Activated CD8-positive, alpha-beta memory T cell treated with anti-CD3 and anti-CD28 coated beads, Interleukin-2, amount 50 U/mL, for 1 hour (primary cell): ENCODE data around the gene SCPEP1.

Source experiments
- DNase-seq: peaks from one replicate; pipeline ENCODE4 v3.0.0-alpha.2; 2020; ENCODE audit errors: extremely low read depth

Gene SCPEP1

DNA sequence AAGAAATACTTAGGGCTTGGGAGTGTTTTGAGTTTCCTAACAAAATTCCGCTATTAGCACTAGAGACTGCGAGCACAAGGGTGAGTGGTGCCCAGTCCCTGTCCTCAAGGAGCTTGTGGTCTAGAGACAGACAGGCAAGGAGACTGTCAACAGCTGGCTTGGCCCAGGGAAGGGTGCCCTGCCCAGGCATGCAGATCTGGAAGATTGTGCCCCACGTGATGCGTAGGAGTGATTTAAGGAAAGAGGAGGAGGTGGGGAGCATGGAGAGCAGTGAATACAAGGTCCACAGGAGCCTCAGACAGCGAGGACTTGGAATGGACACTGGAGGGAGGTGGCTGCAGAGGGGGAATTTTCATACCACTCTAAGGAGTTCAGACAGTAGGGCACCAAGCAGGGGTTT is 25.0 kb downstream of the SCPEP1 start:
- DNase-seq, result no peak

DNA sequence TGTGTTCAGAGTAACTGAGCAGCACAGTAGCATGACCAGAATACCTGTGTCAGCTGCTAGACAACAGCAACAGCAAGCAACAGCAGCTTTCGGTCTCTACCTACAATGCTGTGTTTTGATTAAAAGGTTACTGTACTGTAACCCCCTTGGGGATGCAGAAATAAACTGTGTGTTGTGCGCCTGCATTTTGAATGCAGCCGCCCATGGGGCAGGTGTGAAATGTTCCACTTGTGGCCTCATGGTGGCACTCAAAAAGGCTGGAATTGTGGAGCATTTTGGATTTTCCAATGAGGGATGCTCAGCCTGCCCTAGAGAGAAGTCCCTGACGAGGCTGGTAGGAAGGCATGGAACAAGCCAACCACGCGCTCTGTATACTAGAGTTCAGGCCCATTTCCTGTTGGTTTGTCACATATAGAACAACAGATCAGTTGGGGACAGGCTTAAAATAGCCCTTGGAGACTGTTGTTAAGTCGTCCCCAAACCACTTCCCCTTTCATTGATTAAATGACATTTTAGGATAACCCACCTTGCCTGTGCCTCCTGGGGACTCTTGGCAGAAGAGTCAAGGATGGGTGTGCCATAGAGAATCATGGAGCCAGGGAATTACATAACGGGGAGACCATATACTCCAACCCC is 27.1 kb downstream of the SCPEP1 start:
- no peak for DNase-seq

DNA sequence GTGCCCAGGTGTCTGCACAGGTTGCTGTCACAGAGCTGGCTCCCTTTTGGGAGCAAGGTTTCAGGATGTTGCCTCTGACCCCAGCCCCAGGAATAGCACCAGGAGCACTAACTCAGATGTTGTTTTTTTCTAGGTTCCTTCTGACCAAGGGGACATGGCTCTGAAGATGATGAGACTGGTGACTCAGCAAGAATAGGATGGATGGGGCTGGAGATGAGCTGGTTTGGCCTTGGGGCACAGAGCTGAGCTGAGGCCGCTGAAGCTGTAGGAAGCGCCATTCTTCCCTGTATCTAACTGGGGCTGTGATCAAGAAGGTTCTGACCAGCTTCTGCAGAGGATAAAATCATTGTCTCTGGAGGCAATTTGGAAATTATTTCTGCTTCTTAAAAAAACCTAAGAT is 28.1 kb downstream of the SCPEP1 start:
- no peak for DNase-seq

DNA sequence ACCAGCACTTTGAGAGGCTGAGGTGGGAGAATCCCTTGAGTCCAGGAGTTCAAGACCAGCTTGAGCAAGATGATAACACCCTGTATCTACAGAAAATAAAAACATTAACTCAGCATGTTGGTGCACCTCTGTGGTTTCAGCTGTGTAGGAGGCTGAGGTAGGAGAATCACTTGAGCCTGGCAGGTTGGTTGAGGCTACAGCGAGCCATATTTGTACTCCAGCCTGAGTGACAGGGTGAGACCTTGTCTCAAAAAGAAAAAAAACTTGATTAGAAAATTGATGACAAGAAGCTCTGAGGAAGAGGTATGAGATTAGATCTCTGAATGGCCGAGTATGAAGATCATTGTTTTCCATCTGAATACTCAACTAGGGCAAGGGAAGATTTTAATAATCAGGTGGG is 31.0 kb downstream of the SCPEP1 start:
- no peak for DNase-seq

DNA sequence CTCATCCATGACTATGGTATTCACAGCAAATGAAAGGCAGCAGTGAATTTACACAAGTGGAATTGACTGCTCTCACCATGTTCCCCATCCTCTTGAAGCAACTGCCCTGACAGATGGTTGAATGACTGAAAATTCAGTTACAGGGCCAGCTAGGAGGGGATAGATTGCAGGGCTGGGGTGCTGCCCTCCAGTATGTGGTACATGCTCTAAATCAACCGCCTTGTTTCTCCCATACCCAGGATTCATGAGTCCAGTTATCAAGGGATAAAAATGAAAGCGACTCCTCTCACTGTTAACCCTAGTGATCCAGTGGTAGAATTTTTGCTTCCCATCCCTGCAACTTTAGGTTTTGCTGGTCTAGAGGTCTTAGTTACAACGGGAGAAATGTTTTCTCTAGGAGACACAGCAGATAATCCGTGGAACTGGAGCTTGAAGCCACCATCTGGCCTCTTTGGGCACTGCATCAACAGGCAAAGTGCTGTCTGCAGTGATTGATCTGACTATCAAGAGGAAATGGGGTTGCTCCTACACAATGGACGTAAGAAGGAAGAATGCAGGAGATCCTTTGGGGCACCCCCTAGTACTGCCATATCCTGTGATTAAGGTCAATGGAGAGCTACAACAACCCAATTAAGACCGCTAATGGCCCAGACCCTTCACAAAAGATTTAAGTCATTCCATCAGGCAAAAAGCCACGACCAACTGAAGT is 32.0 kb downstream of the SCPEP1 start:
- DNase-seq, result no peak

DNA sequence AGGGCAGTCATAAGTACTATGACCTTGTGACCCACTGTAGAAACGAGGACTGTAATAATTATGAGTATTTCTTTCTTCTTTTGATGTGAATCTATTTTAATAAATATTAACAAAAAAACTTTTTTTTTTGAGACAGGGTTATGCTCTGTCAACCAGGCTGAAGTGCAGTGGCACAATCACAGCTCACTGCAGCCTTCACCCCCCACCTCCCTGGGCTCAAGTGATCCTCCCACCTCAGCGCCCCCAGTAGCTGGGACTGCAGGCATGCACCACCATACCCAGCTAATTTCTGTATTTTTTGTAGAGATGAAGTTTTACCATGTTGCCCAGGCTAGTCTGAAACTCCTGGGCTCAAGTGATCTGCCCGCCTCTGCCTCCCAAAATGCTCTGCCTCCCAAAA is 32.6 kb downstream of the SCPEP1 start:
- no peak for DNase-seq

DNA sequence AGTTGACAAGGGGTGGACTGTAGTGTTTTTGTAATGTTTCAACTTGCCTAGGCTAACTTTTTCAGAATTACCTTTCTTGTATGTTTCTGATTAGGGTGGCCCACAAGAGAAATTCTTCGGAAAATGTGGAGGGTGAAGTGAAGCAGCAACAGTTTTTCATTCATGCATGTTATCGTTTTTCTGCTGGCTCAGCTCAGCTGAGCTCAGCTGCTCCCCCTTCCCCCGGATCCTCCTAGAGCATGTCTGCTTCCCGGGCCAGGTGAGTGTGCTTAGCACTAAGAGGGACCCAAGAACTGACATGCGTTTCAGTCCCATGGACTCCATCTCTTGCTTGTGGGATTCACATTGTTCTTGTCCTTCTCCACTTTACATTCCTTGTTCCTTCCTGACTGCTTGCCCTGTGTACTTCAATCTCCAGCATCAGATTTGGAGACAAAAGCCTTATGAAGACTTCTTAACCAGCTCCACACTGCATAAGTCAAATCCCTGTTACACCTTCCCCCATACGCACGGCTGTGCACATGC is 33.6 kb downstream of the SCPEP1 start:
- DNase-seq, result no peak

DNA sequence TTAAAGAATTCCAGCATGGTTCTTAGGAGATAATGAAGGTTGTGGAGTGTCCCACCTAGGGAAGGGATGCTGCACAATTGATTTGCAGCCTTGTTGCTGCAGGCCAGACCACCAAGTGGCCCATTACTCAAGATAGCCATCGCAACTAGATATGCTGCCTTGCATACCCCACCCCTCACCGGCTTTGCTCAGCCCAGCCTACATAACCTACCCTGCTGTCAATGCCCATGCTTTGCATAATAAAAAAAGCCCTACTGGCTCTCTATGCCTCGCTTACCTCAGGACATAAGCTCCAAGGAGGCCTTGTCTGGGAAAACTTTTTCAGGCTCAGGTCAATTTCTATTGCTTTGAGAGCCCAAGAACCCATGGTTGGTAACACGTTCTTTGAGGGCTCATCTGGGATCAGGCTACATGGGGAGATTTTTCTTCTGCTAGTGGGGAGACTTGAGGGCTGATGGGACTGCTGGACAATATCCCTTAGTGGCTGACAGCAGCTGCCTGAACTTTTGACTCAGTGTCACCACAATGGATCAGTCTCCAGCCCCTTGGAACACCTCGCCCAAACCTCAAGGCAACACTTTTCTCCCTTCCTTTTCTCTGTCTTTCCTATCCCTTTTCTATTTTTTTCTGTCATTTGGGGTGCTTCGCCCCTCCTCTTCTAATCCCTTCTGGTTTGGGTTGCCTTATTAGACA is 38.3 kb downstream of the SCPEP1 start:
- DNase-seq, result no peak

DNA sequence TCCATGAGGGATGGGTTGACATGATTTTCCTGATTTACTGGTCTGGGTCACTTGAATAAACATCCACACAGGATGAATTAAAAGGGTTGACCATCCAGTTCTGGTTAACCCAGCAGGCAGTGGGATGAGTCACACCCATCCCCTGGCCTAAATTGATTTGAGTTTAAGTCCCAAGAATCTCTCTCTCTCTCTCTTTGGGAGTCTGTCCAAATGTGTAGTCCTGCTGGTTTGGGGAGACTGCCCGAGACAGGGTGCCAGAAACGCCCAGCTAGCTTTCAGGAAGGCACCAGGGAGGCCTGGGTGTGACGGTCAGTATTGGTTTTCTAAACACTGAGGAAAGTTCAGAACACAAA is 38.8 kb downstream of the SCPEP1 start:
- no peak for DNase-seq

DNA sequence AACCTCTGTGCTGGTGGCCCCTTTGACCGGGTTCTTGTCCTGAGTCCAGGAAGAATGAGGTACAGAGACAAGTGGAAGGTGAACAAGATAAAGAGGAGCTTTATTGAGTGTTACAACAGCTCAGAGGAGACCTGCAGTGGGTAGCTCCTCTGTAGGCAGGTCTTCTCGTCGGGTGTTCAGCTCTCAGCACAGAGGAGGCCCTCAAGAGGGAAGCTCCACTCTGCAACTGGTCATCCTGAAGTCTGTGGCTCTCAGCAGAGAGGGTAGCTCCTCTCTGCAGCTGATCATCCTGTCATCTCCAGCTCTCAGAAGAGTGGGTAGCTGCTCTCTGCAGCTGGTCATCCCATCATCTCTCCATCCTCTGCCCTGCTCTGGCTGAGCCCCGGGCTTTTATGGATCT is 39.7 kb downstream of the SCPEP1 start:
- no peak for DNase-seq

DNA sequence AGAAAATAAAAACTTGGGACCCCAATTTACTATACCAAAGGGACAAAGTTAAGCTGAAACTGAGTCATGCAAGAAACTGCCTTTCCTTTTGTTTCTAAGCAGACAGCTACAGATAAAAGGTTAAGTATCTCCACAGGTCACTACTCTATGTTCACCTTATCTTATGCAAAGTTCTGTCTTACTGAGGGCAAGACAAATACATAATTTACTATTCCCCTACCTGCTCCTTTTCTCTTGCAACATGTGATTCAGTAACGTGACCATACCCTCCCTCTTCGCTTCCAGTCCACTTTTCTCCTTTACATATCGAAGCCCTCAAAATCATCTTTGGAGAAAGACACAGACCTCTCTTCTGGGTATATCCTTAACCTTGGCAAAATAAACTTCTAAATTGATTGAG is 42.3 kb downstream of the SCPEP1 start:
- DNase-seq, result no peak

DNA sequence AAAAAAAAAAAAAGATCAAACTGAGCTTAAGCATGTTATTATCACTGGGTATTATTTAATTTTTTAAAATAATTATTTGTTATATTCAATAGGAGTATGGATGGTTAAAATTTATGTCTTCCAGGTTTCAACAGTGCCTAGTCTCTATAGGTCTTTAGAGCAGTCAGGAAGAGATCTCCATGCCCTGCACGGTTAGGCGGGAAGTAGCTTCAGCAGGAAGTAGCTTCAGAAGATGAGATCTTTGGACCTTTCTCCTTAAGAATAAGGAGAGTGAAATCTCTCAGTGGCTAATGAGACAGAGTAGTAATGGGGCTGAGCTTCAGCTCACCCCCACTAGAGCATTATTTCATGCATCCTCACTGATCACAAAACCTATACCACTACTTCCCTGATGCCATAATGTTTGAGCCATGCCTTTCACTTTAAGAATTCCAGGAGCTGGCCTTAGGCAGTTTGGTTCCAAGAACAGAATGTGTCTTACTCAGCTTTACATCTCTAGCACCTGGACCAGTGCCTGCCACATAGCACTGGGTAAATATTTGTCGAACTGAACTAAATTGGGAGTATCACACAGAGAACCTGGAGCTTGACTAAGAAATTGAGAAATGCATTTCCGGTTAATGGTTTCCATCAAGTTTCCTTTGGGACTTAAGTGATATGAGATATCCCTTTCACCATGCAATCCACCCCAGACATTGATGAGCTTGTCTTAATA is 43.5 kb downstream of the SCPEP1 start:
- DNase-seq, result no peak

DNA sequence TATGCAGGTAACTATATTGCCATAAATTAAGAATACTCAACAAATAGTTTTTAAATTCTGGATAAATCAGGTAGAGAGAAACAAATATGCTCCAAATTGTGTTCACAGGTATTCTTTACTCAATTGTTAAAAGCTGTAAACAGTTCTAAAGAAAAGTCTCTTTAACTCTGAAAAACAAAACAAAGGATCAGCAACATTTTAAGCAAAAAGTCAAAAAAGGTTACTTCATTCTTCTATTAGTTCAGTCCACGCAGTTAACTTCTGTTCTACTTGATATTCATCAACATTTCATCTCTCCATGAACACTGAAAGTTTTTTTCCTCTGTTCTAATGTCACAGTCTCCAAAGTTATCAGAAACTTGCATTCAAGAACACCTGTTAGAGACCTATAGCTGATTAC is 47.9 kb downstream of the SCPEP1 start:
- no peak for DNase-seq

DNA sequence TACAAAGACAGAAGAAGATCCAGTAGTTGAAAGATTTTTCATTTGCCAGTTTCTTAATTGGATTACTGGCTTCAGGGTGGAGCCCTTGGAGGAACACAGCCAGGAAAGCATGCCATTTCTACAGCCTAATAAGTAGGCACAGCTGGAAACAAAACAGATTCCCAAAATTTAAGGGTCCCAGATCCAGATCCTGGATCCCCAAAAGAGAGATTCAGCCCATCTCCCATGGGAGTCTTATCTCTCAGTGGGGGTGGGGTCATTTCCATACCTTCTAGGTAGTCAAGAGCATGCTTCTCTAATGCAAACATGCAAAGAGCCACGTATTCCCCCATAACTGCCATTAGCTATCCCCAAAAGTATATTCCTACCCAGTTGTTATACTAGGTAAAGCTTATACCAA is 49.9 kb downstream of the SCPEP1 start:
- DNase-seq, result no peak

DNA sequence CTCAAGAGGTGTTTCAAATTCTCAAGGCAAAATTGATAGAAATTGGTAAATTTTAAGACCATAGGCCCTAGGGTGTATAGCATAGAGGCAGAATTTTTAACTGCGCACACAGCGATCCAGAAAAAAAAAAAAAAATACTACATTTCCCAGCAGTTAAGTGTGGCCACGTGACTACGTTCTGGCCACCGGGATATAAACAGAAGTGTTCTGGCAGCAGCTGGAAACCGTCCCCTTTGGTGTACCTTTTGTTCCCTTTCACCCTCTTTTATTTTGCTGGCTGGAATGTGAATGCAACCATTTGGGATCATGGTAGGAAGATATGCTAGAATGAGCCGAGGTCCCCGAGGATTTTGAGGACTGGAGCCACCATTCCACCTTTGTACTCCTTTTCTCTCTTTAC is 54.4 kb downstream of the SCPEP1 start:
- DNase-seq, result no peak

DNA sequence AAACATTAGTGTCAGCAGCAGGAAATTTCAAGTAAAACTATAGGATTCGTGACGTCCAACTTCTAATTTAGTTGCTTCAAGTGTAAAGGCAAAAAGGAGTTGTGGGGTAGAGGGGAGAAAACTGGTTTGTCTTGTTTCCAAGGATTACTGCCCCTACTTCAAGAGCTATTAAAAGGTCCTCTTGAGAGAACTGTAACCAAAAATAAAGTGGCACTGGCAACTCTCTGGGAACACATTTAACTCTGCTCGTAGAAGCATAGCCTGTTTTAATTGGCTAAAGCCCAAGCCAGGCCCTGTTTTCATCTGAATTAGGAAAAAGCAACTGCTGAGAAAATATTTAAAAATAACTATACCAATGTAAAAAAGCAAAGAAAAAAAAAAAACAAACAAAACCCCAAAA is 55.4 kb downstream of the SCPEP1 start:
- no peak for DNase-seq

DNA sequence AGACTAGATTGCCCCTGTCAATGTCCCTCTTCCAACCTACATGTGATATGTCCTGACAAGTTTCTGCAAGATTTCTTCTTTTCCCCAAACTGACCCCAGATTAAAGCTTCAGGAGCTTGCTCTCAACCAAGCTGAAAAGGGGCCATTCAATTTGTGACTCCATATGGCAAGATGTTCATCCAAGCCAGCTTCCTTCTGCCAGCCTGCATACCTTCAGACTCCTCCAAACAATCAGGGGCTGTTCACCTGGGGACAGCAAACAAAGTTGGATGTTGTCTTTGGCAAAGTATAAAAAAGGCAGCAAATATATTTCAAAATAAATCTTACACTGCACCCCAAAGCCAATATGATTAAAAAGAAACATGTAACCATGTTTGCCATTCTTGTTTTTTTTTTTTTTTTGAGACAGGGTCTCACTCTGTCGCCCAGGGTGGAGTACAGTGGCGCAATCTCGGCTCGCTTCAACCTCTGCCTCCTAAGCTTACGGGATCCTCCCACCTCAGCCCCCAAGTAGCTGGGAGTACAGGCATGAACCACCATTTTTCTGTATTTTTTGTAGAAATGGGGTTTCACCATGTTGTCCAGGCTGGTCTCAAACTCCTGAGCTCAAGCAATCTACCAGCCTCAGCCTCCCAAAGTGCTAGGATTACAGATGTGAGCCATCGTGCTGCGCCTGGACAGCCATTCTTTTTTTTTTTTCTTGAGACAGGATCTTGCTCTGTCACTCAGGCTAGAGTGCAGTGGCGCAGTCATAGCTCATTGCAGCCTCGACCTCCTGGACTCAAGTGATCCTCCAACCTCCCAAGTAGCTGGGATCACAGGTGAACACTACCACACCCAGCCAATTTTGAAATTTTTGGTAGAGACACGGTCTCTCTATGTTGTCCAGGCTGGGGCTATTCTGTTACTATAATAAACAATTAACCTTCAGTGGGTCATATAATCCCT is 57.1 kb downstream of the SCPEP1 start:
- no peak for DNase-seq

DNA sequence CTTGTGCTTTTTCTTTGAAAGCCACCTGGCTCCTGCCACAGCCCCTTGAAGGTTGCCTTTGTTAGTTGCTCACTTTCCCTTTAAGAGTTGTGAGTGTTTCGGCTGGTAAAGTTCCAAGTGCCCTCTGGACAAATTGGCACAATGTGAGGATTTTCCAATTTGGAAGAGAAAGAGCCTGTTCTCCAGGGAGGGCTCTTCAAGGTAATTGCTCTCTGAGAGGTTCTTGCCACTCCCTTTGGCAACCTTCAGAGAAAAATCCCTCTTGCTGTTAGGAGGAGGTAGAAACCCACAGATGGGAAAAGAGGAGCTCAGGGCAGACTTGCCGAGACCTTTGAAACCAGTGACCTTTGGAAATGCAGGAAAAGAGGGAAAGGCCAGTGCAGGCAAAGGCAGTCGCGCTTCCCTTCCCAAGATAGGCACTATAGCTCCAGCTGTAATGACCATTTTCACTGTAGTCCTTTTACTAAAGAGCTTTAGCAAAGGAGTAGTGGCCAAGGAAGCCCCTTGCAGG is 58.1 kb downstream of the SCPEP1 start:
- no peak for DNase-seq

DNA sequence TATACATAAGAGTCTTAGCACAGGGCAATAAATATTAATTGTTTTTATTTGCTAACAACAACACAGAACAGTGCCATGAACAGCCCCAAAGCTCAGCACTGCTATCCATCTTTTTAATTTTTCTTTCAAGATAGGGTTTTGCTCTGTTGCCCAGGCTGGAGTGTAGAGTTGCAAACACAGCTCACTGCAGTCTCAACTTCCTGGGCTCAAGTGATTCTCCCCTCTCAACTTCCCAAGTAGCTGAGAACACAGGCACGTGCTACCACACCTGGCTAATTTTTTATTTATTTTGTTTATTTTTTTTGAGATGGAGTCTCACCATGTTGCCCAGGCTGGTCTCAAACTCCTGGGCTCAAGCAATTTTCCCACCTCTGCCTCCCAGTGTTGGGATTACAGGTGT is 59.5 kb downstream of the SCPEP1 start:
- DNase-seq, result no peak

DNA sequence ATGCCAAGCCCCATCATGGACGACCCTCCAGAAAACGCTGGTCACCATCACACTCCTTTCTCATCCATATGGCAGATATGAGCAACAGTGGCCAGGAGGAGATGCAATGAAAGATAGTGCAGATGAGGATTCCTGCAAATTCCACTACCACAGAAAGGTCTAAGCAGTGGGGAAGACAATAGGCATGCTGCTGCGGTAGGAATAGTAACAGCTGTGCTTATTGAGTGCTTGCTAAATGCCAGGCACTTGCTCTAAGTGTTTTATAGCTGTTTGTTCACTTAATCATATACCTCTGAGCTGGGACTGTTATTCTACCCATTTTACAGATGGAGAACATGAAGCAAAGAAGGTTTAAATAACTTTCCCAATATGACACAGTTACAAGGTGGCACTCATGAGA is 60.6 kb downstream of the SCPEP1 start:
- DNase-seq, result no peak

DNA sequence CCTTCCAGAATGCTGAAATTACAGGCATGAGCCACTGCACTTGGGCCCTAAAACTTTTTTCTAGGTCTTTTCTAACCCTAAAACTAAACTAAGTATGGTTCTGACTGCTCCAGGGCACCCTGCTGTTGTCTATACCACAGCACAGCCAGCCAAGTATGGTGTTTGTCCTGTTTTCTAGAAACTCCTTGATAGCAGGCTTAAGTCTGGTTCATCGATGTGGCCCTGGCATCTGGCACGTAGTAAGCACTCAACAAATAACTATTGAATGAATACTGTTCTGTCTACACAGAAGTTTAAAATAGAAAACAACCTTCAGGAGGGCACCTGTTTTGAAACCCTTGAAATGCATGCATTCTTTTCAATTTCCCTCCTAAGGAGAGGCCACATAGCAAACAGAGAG is 62.6 kb downstream of the SCPEP1 start:
- DNase-seq, result no peak
